Activated CD8-positive, alpha-beta memory T cell treated with anti-CD3 and anti-CD28 coated beads for 36 hours (primary cell): Measurements from ENCODE around the gene HERC3. TPM values are rescaled to one million over a fixed set of nuclear protein-coding genes. Genes with fewer than 3 reads are reported as not detected.

Experiments
- CTCF ChIA-PET: fragments of 350-600 bp; sonication (Branson Sonifier 250); formaldehyde crosslinking; loops from one replicate; lab custom pipeline; 2021; ENCODE audit warnings: antibody characterized with exemption; lab: Charles Lee
- POLR2A ChIA-PET: fragments of 350-600 bp; sonication (Branson Sonifier 250); formaldehyde crosslinking; loops from one replicate; lab custom pipeline; 2021; ENCODE audit warnings: antibody characterized with exemption; lab: Charles Lee
- total RNA-seq, 2 experiments: library from RNA; stranded (reverse); gene quantifications; one replicate each; pipeline ENCODE4 v1.2.3, GENCODE V29; 2021

The HERC3 gene
- total RNA-seq = 10 to 100 TPM; 27.9 to 28.0 TPM

DNA sequence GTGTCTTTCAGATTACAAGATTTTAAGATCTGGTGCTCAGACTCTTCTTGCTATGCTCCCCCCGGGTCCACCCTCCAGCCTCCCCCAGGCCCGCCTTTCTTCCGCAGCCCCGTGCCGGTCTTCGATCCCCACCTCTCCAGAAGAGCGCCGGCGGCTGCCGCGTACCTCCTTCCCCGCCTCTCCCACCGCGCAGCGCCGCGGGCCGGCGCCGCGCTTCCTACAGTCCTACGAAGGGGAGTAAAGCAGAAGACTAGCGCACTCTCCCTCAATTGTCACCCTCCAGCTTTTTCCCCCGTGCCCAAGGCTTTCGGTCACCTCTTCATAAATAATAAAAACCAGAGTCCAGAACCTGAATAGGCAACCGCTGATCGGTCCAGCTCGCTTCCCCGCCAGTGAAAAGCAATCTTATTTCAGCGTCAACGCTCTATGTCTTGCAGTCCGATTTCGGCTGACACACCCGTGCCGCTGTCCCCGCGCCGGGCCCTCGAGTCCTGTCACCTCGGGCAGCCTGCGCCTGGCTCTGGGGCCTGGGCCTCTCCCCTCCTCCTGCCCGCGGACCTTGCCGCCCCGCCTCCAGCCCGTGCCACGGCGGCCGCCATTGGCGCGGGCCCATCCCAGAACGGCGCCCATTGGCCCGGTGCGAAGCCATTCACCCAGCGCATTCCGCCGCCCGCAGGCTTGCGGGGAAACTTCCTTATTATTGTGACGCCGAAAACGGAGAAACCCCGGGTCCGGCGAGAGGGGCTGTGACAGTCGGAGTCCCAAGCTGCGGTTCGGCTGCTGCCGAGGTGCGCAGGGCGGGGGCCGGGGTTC is at the start of gene HERC3:
HERC3 (plus strand) TSS at position 694 of the 813 bp plus-strand sequence. CDS start 13,344 bp downstream, outside the sequence.
- ChIA-PET POLR2A (interaction anchor here (2.2 kb wide), 1 partner anchor 21 kb away, joined by 7 read pairs; no protein-coding TSS in a partner anchor), CTCF (interaction anchor here (1.2 to 2.3 kb wide), 2 partner anchors 21 to 31 kb away, joined by 3 to 12 read pairs; no protein-coding TSS in a partner anchor)

DNA sequence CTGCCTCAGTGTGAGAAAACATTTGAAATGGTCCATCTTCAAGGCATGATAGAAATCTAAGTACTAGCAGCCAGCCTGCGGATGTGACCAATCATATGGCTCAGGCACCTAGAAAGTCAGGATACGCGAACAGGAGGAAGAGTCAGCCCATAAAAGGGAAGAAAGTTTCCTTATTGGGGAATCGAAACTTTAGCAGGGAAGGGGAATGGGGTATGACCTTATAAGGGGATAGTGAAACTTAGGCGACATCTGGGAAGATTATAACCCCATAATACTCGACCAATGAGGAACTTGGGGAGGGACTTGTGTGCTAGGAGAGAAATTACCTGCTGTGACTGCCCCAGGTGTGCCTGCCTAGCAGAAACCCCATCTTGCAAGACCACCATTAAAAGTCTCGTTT is 42.5 kb upstream of the HERC3 start:
- CTCF ChIA-PET = no interaction called here

DNA sequence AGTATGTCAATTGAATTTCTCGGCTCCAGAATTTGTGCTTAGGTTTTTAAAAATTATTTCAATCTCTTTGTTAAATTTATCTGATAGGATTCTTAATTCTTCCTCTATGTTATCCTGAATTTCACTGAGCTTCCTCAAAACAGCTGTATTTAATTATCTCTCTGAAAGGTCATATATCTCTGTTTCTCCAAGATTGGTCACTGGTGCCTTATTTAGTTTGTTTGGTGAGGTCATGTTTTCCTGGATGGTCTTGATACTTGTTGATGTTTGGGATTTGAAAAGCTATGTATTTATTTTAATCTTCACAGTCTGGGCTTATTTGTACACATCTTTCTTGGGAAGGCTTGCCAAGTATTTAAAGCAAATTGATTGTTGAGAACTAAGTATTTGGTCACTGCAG is 24.7 kb upstream of the HERC3 start:
- POLR2A ChIA-PET = no interaction called here

More for the DNA sequence above, 42.5 kb upstream of the HERC3 start:
- POLR2A ChIA-PET = no interaction called here

DNA sequence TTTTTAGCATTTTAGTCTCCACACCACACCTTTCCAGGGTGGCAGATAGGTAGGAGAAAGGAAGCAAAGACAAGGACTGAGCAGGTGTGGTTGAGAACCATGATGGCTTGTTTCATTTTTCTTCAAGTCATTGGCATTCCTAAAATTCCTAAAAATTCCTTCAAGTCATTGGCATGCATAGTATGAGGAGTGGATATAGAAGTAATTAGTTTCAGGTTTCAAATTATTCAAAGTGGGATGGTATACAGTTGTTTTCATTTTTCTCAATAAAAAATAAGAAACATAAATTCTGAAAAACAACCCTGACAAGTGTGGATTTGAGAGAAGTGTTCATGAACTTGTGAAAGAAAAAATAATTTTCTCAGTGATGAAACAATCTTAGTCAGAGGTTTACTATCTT is 22.3 kb upstream of the HERC3 start:
- ChIA-PET POLR2A (no interaction called here), CTCF (no interaction called here)

More for the DNA sequence above, 24.7 kb upstream of the HERC3 start:
- CTCF ChIA-PET = no interaction called here

DNA sequence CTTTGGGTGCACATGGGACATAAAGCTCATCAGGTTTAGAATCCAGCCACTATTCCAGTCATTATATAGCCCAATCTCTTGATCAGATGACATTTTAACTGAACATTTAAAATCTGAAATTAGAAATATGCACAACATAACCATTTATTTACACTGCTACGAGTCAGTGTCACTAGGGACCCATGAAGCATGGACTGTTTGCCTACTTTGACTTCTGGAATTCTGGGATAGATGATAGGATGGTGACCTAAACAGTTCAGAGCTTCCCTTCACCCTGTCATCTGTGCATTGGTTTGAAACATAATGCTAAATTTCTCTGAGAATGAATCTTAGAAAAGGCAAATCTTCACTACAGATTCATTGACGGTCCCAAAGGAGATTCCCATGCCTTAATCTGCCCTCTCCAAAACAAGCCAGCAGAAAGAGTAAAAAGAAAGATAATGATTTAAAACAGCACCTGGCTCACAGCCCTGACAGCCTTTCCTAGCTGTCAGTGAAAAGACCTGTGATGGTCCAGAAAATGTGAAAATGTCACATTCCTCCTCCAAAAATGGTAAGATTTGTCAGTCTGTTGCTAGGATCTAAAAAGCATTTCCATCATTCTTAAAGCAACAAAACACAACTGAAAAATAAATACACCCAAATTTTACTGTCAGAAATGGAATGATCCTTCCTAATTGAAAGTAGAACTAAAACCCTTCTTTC is 18.9 kb upstream of the HERC3 start:
- ChIA-PET CTCF (no interaction called here), POLR2A (no interaction called here)

DNA sequence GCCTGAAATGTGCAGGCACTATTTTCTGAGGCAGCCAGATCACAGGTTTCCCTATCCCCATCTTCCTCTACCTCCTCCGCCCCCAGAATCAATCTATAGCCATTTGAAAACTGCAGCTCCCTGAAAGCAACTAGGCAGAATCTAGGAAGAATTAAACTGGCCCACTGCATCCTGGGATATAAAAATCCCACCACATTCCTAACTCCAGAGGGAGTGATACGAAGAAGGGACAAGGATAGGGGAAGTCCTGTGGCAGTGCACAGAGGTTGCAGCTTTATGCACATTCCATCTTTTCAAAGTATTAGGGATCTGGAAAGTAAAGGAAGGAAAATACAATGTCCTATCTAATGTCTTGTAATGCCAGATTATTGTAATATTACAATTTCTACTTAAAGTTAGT is 18.3 kb upstream of the HERC3 start:
- ChIA-PET POLR2A (no interaction called here), CTCF (no interaction called here)

DNA sequence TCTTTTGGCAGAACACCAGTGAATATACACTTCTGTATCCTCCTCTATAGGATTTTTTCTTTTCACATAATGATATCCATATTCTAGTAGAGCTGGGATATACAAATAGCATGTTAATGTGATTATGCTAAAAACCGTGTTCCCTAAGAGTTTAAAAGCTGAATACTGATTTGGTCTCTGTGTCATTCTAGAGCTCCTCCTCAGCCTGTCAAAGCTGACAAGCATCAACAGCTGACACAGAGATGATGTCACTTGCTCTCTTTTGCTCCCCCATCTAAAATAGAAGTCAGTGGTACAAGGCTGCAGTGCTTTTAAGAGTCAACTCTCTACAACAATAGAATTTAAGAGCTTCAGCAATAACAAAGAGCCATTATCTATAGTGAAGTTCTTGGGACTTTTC is 17.1 kb upstream of the HERC3 start:
- POLR2A ChIA-PET = no interaction called here
- CTCF ChIA-PET = no interaction called here

DNA sequence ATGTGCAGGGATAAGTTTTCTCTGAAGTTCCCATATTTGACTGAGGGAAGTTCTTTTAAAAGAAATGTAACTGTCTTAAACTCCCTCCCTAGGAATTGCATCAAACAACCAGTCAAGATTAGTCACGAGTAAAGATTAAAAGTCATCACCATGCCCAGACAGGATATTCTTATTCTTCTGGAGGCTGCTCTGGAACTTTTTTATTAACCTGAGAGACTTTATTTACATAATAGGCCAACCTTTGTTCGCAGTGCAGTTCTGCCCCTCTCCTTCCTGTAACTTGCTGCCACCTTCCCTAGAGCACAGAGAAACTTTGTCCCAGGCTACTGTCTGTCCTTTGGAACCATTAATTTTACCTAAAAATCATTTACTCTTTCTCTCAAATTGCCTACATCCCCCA is 9.8 kb upstream of the HERC3 start:
- CTCF ChIA-PET = no interaction called here
- POLR2A ChIA-PET = no interaction called here

DNA sequence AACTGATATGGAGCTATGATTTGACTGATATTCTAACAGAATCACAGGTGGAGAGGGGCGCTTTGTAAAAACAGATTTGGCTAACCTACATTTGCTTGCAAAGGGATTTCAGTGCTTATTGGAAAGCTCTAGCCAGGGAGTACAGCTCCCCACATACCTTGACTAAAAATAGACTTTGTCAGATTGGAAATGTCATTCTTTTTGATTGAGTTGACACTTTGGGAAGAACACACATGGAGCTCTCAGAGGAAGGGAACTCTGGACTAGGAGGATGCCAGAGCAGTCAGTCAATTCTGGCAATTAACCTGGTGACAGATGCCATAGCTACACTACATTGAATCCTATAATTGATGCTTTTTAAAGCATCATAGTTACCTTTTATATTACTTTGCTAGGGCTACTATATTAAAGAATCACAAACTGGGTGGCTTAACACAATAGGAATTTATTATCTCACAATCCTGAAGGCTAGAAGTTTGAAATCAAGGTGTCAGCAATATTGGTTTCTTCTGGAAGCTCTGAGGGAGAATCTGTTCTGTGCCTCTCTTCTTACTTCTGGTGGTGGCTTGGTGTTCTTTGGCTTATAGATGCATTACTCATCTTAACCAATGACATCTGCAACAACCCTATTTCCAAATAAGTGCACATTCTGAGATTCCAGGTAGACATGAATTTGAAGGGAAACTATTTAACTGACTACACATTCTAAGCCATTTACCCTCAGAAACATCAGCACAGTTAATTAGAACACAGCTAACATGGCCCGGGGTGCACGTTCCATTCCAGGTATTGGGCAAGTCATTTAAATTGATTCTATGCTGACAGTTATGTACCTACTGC is 8.4 kb upstream of the HERC3 start:
- CTCF ChIA-PET = no interaction called here
- POLR2A ChIA-PET = interaction anchor here (0.6 kb wide), 1 partner anchor 20 kb away, joined by 3 read pairs; no protein-coding TSS in a partner anchor

DNA sequence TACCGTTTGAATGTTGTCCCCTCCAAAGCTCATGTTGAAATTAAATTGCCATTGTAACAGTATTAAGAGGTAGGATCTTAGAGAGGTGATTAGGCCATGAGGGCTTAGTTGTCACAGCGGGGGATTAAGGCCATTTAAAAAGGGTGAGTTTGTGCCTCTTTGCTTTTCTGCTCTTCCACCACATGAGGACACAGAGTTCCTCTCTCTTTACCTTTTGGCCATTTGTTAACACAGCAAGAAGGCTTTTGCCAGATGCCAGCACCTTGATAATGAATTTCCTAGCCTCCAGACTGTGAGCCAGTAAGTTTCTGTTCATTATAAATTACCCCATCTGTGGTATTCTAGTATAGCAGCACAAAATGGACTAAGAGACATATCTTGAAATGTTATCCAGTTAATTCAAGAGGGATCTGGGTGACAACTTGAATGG is 7.8 kb upstream of the HERC3 start:
- CTCF ChIA-PET = no interaction called here
- POLR2A ChIA-PET = no interaction called here

DNA sequence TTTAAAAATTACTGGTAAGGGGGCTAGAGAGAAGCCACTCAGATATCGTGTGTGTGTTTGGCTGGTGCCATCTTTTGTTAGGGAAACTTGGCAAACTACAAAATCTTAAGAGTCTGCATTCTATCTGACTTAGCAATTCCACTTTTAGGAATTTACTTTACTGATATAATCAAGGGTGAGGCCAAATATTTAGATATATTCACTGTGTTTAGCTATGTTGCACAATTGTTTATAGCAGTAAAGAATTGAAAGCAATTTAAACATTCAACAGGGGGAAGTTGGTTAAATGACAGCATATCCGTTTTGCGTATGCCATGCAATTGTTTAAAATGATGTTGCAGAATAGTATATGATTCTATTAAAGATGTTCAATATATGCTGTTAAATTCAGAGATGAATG is 6.4 kb upstream of the HERC3 start:
- POLR2A ChIA-PET = no interaction called here
- CTCF ChIA-PET = interaction anchor here (0.7 kb wide), 1 partner anchor 421 kb away, joined by 3 read pairs; no protein-coding TSS in a partner anchor

DNA sequence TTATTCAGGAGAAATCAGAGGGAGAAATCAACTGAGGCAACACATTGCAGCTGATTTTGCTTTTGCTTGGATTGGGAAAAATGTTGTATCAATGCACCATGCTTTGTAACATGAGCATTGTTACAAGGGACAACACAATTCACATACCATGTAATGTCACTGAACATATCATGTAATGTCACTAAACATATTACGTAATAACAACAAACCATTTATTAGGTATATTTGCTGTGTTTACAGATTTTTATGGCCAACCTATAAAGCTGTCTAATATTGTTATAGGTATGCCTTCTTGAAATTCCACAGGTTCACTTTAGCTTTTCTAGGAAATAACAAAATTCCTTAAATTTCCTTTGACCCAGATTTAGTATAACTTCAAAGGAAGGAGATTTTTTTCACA is 5.0 kb upstream of the HERC3 start:
- ChIA-PET CTCF (no interaction called here), POLR2A (no interaction called here)

DNA sequence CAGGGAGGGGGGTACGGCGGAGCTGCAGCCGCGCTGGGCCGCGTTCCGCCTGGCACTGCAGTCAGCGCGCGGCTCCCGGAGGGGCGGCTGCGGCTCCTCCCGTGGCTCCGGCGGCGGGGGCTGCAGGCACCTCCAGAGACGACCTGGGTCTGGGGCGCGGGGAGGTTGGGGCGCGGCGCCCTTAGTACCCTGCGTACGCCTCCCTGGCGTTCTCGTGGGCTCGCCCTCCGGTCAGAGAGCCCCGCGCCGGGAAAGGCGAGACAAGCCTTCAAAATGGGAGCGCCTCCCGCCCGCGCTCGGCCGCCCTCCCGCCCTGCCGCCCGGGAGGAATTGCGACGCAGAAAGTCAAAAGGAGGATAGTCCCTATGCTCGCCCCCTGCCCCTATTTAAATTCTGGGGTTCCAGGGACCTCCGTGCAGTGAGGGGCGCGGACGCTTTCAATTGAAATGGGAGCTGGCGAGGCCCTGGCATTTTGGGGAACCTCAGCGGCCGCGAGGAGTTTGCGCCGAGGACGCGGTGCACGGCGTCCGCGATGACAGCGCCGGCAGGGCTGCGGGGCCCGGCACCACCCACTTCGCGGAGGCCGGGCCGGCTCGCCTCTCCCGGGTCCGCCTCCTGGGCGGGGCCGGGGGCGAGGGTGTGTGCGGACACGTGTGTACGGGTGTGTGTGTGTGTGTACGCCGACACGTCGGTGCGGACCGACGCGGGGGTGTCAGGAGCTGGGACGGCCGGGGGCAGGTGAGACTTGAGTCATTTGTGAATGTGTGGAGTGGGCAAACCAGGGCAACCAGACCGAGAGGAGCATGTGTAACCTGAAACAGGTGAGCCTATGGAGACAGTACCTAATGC is 544 bp downstream of the HERC3 start:
- ChIA-PET CTCF (interaction anchor here (1.2 to 2.3 kb wide), 2 partner anchors 20 to 30 kb away, joined by 3 to 12 read pairs; no protein-coding TSS in a partner anchor), POLR2A (interaction anchor here (0.6 to 2.2 kb wide), 10 partner anchors 17 to 1168 kb away, joined by 3 to 11 read pairs (median 4); partner anchors contain the start of genes GPRIN3, NAP1L5, PPM1K and PYURF)

DNA sequence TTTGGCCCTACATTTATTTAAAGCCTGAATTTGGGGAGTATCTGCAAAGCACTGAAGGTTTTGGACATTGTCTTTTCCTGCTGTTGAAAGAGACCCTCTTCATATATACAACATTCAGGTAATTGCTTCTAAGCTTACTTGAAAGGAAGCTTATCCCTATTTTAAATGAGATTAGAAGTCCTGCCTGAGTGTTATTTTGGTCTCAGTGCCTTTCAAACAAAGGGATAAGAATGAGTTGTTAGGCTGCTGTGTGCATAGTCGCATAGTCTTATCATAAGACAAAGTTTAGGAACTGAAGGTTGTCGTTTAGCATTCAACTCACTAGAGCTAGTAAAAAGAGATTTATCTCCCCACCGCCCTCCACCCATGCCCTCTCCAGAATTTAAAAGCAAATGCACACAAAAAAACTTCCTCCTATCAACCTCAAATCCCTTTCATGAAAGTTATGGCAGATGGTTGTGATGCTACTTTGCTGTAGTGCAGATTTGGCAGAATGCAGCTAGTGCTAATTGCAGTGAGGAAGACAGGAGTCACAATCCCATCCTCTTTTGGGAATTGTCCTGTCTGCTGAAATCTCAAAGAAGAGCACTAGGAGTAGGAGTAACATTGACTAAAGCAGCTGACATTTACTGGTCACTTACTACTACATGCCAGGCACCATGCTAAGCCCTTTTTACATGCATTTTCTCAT is 5.8 kb downstream of the HERC3 start:
- ChIA-PET CTCF (no interaction called here), POLR2A (no interaction called here)

DNA sequence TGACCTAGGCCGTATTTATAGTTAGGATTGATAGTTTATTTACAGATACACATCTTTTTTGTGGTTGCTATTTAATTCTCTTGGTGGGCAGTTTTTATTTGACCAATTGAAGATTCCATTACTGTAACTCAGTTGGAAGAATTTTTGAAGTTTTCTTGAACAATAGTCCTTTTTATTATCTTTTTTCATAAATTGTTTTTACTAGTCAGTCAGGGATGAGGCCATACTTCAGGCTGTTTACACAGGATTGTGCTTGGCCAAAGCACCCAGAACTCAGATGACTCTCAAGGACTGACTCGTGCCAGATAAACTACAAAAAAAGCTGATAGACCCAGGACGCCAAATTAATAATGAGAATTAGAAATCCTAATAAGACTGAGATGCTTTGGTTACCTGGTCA is 7.0 kb downstream of the HERC3 start:
- POLR2A ChIA-PET = no interaction called here
- CTCF ChIA-PET = no interaction called here

DNA sequence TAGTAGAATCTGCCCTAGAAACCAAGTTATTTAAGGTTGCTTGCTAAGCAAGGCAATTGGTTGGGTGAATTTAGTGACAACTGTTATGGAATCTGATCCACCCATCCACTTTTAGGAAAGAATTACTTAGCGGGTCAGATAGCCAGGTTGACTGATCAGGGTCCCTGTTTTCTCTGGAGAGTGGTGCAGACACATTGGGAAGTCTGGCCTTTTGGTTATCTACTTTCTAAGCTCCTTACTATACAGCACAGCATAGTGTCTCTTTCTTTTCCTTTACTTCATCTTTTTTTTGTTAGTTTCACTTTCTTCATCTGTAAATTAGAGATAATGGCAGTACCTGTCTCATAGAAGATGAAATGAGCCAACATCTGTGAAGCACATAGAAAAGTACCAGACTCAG is 7.4 kb downstream of the HERC3 start:
- CTCF ChIA-PET = no interaction called here
- POLR2A ChIA-PET = no interaction called here

DNA sequence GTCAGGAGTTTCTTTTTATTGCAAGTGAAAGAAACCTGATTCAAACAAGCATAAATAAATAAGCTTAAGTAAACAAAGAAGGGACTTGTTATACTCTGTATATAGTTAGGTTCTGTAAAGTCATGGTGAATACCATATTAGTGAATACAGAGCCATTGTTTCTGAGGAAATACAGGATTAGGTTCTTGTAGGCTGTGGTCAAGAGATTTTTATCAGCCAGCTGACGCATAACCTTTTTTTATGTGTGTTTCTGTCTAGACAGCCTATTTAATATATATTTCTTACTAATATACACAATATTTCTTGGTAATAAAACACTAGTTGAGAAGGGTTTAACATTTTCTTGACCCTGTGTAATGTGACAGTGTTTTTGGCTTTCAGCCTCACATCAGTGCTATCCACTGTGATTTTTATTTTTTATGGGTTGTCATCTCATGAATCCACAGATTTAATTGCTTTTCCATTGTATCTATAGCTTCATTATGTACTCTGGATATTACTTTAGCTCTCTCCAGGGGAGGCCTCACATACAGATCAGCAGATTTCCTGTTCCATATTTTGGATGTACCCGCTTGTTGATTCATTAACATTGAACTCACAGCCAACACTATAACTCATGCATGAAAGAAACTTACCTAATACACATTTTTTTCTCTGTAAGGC is 8.0 kb downstream of the HERC3 start:
- CTCF ChIA-PET = interaction anchor here (1.0 kb wide), 1 partner anchor 12 kb away, joined by 4 read pairs; no protein-coding TSS in a partner anchor
- POLR2A ChIA-PET = no interaction called here
